GM18951 (cell line): ENCODE measurements around the gene PRKG1.
"Not testable (repeated sequence)": the region's sequence is repeated elsewhere in the genome, so short reads cannot be mapped to it uniquely, and the experiment has no call there.

Experiments used
- POLR2A ChIP-seq: IDR thresholded peaks from 4 replicates; pipeline ENCODE4 v1.6.1; 2011; ENCODE audit warnings: mild to moderate bottlenecking; ENCODE audit not compliant: insufficient read length, insufficient read depth; ENCODE audit errors: extremely low read depth
- in situ Hi-C: fragments of 300-500 bp; cut with MboI; formaldehyde crosslinking; loops from one replicate; pipeline ENCODE4 v1.12.0; 2022; ENCODE audit warnings: low sequenced_read_pairs, mixed read lengths, inconsistent platforms; ENCODE audit not compliant: unreplicated experiment

PRKG1 gene

GRCh38 chr10:51729822-51730555 lies 655.7 kb downstream of the PRKG1 start:
- no peak for TF ChIP-seq POLR2A

DNA sequence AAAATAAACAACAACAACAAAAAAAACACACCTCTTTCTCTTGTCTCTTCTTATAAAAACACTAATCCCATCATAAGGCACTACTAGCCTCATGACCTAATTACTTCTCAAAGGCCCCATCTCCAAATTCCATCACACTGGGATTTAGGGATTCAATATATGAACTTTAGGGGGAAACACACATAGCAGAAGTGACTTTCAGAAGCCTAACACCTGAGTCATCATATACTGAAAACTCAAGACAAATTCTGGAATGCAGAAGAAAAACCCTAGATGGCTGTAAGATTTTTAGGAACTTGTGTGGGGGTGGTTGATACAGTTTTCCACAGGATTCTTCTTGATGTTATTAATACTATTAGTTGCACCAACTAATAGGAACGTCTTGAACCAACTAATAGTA lies 658.8 kb downstream of the PRKG1 start:
- in situ Hi-C loops: no loop called here
- no peak for TF ChIP-seq POLR2A

More at GRCh38 chr10:51729822-51730555, 655.7 kb downstream of the PRKG1 start:
- in situ Hi-C loops: no loop called here

- in situ Hi-C loops: no loop called here
- no peak for TF ChIP-seq POLR2A
Measured at GRCh38 chr10:51743146-51743545, 668.9 kb downstream of the PRKG1 start.

- in situ Hi-C loops: no loop called here
- TF ChIP-seq POLR2A: no peak
Measured at GRCh38 chr10:51744235-51745000, 670.1 kb downstream of the PRKG1 start.

- no peak for TF ChIP-seq POLR2A
- in situ Hi-C loops: no loop called here
Measured at GRCh38 chr10:51745397-51745796, 671.1 kb downstream of the PRKG1 start.

DNA sequence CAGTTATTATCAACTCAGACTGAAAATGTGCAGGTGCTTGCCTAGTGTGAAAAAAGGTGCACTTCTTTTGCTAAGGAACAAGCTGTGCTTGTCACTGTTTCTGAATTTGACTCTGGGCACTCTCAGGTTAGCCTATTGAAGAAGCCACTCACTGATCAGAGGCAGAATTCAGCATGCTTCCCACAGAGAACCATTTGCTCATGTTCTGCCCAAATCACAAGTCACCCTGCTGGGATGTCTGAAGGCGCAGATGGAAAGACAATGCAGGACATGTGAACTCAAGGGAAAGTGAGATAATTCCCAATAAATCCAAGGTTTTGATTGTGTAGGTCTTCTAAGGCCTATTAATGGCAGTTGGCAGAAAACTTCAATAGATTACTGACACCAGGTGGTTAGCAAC lies 672.9 kb downstream of the PRKG1 start:
- in situ Hi-C loops: no loop called here
- TF ChIP-seq POLR2A: no peak

- in situ Hi-C loops: no loop called here
Measured at GRCh38 chr10:51748959-51749358, 674.7 kb downstream of the PRKG1 start.

GRCh38 chr10:51758366-51758765 lies 684.1 kb downstream of the PRKG1 start:
- in situ Hi-C loops: no loop called here
- TF ChIP-seq POLR2A: no peak

More at GRCh38 chr10:51748959-51749358, 674.7 kb downstream of the PRKG1 start:
- TF ChIP-seq POLR2A: no peak

GRCh38 chr10:51758838-51759237 lies 684.6 kb downstream of the PRKG1 start:
- in situ Hi-C loops: not testable (repeated sequence)

GRCh38 chr10:51759896-51760534 lies 685.7 kb downstream of the PRKG1 start:
- no peak for TF ChIP-seq POLR2A
- in situ Hi-C loops: no loop called here

- in situ Hi-C loops: no loop called here
- TF ChIP-seq POLR2A: no peak
Measured at GRCh38 chr10:51760864-51761640, 686.8 kb downstream of the PRKG1 start.

DNA sequence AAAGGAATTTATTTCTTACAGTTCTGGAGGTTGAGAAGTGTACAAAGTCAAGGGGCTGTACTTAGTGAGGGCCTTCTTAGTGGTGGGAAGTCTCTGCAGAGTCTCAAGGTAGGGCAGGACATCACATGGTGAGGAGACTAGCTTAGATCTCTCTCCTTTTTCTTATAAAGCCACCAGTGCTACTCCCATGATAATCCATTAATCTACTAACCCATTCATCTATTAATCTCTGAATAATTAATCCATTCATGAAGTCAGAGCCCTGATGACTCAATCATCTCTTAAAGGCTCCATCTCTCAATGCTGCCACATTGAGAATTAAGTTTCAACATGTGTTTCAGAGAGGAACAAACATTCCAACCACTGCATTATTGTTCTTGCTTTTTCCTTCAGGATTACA lies 689.5 kb downstream of the PRKG1 start:
- in situ Hi-C loops: no loop called here
- no peak for TF ChIP-seq POLR2A
